HEK293 (cell line): ENCODE measurements around the gene FOXN3.

Source experiments
- CTCF ChIP-seq: fragments of 450-650 bp; formaldehyde crosslinking; IDR thresholded peaks from 2 replicates; pipeline ENCODE4 v1.5.1; 2016; ENCODE audit warnings: missing biosample characterization, missing genetic modification characterization
- TCF7L2 ChIP-seq: IDR thresholded peaks from 2 replicates; pipeline ENCODE4 v1.6.1; 2011; ENCODE audit warnings: low read depth, mild to moderate bottlenecking, inconsistent platforms, low read length, moderate library complexity, borderline replicate concordance
- YY1 ChIP-seq: fragments of 450-650 bp; formaldehyde crosslinking; IDR thresholded peaks from 2 replicates; pipeline ENCODE4 v1.5.1; 2018; ENCODE audit warnings: missing biosample characterization, missing genetic modification characterization
- ZBTB21 ChIP-seq: fragments of 450-650 bp; formaldehyde crosslinking; IDR thresholded peaks from 2 replicates; pipeline ENCODE4 v1.5.1; 2017; ENCODE audit warnings: missing biosample characterization, missing genetic modification characterization
- ZNF398 ChIP-seq: fragments of 450-650 bp; formaldehyde crosslinking; IDR thresholded peaks from 2 replicates; pipeline ENCODE4 v1.5.1; 2017; ENCODE audit warnings: missing biosample characterization, missing genetic modification characterization
- ZNF626 ChIP-seq: fragments of 450-650 bp; sonication (Bioruptor Pico); formaldehyde crosslinking; IDR thresholded peaks from 2 replicates; pipeline ENCODE4 v1.5.1; 2018; ENCODE audit warnings: missing biosample characterization, missing genetic modification characterization, inconsistent platforms
- TF ChIP-seq, protein P1 (sequence below): fragments of 450-650 bp; formaldehyde crosslinking; IDR thresholded peaks from 2 replicates; pipeline ENCODE4 v1.5.1; 2016; ENCODE audit warnings: missing biosample characterization, missing genetic modification characterization
- TF ChIP-seq, protein P2 (sequence below): fragments of 450-650 bp; formaldehyde crosslinking; IDR thresholded peaks from 2 replicates; pipeline ENCODE4 v1.5.1; 2016; ENCODE audit warnings: missing biosample characterization, missing genetic modification characterization

- TF ChIP-seq, protein P1, sequence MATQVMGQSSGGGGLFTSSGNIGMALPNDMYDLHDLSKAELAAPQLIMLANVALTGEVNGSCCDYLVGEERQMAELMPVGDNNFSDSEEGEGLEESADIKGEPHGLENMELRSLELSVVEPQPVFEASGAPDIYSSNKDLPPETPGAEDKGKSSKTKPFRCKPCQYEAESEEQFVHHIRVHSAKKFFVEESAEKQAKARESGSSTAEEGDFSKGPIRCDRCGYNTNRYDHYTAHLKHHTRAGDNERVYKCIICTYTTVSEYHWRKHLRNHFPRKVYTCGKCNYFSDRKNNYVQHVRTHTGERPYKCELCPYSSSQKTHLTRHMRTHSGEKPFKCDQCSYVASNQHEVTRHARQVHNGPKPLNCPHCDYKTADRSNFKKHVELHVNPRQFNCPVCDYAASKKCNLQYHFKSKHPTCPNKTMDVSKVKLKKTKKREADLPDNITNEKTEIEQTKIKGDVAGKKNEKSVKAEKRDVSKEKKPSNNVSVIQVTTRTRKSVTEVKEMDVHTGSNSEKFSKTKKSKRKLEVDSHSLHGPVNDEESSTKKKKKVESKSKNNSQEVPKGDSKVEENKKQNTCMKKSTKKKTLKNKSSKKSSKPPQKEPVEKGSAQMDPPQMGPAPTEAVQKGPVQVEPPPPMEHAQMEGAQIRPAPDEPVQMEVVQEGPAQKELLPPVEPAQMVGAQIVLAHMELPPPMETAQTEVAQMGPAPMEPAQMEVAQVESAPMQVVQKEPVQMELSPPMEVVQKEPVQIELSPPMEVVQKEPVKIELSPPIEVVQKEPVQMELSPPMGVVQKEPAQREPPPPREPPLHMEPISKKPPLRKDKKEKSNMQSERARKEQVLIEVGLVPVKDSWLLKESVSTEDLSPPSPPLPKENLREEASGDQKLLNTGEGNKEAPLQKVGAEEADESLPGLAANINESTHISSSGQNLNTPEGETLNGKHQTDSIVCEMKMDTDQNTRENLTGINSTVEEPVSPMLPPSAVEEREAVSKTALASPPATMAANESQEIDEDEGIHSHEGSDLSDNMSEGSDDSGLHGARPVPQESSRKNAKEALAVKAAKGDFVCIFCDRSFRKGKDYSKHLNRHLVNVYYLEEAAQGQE (tag by site-specific recombination): no peak
- TF ChIP-seq TCF7L2 (no peak), ZBTB21 (tag by site-specific recombination) (no peak), CTCF (tag by site-specific recombination) (no peak), ZNF626 (no peak), ZNF398 (tag by site-specific recombination) (no peak), YY1 (tag by site-specific recombination) (no peak)
- TF ChIP-seq, protein P2, sequence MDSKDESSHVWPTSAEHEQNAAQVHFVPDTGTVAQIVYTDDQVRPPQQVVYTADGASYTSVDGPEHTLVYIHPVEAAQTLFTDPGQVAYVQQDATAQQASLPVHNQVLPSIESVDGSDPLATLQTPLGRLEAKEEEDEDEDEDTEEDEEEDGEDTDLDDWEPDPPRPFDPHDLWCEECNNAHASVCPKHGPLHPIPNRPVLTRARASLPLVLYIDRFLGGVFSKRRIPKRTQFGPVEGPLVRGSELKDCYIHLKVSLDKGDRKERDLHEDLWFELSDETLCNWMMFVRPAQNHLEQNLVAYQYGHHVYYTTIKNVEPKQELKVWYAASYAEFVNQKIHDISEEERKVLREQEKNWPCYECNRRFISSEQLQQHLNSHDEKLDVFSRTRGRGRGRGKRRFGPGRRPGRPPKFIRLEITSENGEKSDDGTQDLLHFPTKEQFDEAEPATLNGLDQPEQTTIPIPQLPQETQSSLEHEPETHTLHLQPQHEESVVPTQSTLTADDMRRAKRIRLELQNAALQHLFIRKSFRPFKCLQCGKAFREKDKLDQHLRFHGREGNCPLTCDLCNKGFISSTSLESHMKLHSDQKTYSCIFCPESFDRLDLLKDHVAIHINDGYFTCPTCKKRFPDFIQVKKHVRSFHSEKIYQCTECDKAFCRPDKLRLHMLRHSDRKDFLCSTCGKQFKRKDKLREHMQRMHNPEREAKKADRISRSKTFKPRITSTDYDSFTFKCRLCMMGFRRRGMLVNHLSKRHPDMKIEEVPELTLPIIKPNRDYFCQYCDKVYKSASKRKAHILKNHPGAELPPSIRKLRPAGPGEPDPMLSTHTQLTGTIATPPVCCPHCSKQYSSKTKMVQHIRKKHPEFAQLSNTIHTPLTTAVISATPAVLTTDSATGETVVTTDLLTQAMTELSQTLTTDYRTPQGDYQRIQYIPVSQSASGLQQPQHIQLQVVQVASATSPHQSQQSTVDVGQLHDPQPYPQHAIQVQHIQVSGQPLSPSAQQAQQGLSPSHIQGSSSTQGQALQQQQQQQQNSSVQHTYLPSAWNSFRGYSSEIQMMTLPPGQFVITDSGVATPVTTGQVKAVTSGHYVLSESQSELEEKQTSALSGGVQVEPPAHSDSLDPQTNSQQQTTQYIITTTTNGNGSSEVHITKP (tag by site-specific recombination): no peak
Measured at GRCh38 chr14:89289477-89289876, 127.6 kb downstream of the FOXN3 start.
